ENCODE data around the gene NGEF.

NGEF gene

DNA sequence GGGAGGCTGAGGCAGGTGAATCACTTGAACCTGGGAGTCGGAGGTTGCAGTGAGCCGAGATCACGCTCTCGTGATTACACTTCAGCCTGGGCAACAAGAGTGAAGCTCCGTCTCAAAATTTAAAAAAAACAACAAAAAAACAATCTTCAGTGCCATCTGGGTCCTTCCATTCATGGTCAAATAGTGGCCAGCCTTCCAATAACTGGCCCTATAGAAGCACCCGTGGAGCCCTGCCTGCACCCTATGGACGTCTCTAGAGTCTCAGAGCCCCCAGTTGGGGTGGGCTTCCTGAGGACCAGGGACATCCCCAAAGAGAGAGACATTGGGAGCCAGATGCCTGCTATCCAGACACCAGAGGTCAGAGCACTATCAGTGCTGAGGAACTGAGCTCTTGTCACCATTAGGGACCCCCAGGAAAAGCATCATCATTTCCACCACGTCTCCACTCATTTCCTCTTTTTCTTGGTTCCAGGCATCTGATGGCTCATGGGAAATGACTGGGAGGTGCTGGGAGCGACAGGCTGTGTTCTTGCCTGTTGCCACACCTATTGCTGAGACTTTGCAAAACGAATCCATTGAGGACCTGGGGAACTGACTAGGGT, 28.8 kb upstream of the NGEF start:
- DNase-seq: no peak

DNA sequence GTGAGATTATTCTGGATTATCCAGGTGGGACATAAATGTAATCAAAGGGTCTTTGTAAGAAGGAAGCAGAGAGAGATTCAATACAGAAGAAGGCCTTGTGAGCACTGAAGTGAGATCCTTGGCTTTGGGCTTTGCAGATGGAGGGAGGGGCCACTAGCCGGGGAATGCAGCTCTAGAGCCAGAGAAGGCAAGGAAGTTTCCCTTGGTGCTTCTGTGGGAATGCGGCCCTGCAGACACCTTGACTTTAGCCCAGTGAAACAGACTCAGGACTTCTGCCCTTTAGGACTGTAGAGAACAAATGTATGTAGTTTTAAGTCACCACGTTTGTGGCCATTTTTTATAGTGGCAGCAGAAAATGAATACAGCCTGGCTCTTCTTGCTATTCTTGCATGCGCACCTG, 27.5 kb upstream of the NGEF start:
- DNase-seq: no peak

DNA sequence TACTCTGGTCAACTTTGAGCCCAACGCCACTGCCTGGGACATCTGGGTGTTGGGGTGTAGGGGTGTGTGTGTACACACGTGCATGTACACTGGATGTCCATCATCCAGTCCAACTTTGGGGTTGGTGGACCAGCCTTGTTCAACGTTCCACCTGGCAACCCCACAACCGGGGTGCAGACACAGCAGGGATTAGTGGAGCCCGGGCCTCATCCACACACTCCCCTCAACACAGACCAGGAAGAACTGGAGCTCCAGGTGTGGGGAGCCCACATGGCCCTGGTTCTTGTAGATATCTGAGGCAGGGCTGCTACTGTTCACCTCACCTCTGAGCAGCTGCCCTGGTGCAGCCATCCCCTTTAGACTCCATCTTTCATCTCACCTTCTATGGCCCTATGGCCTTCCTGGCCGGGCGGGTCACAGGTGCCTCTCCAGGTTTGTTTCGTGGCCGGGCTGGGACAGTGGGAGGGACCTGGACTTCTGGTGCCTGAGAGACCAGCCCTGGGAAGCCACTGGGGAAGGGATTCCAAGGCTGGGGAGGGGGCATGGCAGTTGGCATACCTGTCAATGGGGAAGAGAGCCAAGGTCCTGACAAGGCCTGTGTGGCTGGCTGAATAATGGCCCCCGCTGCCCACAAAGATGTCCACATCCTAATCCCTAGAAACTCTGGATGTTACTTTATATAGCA, 26.9 kb upstream of the NGEF start:
- no peak for DNase-seq

DNA sequence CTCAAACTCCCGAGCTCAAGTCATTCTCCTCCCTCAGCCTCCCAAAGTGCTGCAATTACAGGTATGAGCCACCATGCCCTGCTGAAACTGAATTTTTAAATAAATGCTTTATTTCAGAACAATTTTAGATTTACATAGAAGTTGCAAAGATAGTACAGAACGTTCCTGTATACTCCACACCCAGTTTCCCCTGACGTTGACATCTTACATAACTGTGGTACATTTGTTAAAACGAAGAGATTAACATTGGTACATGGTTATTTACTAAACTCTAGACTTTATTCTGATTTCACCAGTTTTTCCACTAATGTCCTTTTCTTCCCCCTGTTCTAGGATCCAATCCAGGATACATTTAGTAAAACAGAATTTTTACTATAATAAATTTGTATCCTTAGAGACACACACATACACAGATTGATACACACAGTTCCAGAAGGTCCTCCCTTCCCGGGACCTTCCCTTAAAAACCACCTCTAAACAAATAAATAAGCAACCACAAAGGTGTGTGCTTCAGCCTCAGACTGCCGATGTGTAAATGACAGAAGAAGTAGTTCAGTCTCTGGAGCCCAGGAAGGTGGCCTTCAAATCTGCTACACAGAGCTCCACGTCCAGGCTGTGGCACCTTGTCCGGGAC, 26.3 kb upstream of the NGEF start:
- no peak for DNase-seq

DNA sequence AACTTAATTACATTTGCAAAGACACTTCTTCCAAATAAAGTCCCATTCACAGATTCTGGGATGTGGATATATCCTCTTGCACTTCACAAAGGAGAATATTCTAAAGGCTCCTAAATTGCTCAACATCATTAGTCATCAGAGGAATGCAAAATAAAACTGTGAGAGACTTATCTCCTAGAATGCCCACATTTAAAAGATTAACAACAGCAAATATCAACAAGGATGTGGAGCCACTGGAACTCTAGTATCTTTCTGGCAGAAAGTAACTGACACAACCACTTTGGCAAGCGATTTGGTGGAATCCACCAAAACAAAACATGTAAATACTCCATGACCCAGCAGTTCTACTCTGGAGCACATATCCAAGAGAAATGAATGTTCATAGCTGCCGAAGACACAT, 24.0 kb upstream of the NGEF start:
- no peak for DNase-seq

DNA sequence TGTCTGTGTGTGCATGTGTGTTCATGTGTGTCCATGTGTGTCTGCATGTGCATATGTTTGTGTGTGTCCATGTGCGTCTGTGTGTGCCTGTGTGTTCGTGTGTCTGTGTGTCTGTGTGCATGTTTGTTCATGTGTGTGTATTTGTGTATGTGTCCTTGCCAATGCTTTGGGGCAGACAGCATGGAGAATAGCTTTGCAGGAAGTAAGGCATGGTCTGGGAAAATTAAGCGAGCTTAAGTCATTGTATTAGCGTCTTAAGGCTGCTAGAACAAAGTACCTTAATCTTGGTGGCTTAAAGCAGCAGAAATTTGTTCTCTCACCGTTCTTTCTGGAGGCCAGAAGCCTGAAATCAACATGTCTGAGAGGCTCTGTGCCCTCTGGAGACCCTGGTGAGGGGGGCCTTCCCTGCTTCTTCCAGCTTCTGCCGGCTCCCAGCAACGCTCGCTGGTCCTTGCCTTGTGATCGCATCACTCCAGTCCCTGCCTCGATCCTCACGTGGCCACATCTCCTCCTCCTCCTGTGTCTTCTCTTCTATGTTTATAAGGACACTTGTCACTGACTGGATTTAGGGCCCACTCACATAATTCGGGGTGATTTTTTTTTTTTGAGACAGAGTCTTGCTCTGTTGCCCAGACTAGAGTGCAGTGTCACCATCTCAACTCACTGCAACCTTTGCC, 23.2 kb upstream of the NGEF start:
- no peak for DNase-seq

DNA sequence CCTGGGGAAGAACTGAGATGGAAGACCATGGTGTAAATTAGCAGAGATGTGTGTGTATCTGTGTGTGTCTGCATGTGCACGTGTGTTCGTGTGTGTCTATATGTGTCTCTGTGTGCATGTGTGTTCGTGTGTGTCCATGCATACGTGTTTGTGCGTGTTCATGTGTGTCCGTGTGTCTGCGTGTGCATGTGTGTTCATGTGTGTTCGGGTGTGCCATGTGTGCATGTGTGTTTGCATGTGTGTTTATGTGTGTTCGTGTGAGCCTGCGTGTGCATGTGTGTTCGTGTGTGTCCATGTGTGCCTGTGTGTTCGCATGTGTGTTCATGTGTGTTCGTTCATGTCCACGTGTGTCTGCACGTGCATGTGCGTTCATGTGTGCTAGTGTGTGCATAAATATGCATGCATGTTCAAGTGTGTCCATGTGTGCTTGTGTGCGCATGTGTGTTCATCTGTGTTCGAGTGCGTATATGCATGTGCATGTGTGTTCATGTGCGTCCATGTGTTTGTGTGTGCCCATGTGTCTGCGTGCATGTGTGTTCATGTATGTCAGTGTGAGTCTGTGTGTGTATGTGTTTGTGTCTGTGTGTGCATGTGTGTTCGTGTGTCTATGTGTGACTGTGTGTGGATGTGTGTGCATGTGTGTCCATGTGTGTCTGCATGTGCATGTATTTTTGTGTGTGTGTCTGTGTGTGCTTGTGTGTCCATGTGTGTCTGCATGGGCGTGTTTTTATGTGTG, 22.5 kb upstream of the NGEF start:
- DNase-seq: no peak

DNA sequence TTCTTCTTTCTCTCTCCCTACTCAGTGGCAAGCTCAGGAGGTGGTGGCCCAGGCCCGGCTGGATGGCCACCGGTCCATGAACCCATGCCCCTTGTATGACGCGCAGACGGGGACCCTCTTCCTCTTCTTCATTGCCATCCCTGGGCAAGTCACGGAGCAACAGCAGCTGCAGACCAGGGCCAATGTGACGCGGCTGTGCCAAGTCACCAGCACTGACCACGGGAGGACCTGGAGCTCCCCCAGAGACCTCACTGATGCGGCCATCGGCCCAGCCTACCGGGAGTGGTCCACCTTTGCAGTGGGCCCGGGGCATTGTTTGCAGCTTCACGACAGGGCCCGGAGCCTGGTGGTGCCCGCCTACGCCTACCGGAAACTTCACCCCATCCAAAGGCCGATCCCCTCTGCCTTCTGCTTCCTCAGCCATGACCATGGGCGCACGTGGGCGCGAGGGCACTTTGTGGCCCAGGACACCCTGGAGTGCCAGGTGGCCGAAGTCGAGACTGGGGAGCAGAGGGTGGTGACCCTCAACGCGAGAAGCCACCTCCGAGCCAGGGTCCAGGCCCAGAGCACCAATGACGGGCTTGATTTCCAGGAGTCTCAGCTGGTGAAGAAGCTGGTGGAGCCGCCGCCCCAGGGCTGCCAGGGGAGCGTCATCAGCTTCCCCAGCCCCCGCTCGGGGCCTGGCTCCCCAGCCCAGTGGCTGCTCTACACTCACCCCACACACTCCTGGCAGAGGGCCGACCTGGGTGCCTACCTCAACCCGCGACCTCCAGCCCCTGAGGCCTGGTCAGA, 21.2 kb upstream of the NGEF start:
- DNase-seq: no peak

DNA sequence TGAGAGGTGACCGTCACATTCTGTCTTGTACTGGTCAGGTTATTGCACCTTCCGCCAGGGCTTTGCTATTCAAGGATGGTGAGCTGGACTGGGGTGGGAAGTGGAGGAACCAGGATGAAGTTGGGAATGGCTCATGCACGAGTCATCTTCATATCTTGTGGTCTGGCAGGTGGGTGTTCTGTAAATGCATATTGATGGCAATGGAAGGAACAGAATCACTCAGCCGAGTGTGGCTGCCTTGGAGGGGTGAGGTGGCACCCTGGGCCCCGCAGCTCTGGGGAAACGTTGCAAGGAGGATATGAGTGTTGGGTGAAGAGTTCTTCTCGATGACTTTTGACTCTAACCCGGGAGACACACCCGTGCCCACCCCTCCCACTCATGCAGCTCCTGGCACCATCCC, 20.6 kb upstream of the NGEF start:
- DNase-seq: no peak

DNA sequence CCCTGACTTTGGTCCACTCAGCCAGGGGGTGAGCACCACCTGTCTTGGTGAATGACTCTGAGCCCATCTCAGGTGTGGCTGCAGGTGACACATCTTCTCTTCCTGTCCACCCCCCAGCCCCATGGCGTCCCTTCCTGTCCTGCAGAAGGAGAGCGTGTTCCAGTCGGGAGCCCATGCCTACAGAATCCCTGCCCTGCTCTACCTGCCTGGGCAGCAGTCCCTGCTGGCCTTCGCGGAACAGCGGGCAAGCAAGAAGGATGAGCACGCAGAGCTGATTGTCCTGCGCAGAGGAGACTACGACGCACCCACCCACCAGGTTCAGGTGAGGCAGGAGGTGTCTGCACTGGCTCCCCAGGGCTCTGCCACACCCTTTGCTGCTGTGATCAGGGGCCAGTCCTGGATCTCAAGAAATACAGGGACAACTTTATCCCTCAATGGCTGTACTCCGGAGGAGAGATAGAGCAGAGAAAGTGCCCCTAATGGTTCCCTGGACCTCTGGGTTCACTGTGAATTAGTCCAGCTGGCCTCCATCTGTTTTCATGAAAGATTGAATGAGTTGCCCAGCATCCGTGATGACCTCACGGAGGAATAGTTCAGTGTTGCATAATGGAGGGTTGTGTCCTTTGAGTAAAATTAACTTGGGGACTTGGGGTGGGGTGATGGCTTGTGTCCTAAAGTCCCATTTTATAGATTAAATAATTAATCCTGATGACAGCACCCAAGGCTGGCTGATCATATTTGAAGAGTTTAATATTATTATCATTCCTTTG, 19.7 kb upstream of the NGEF start, which contains the start of gene NEU2:
Gene NEU2, plus strand, starts transcription at position 122 of the 770 bp plus-strand sequence. Its CDS starts 0 bp downstream, at position 122.
- no peak for DNase-seq

DNA sequence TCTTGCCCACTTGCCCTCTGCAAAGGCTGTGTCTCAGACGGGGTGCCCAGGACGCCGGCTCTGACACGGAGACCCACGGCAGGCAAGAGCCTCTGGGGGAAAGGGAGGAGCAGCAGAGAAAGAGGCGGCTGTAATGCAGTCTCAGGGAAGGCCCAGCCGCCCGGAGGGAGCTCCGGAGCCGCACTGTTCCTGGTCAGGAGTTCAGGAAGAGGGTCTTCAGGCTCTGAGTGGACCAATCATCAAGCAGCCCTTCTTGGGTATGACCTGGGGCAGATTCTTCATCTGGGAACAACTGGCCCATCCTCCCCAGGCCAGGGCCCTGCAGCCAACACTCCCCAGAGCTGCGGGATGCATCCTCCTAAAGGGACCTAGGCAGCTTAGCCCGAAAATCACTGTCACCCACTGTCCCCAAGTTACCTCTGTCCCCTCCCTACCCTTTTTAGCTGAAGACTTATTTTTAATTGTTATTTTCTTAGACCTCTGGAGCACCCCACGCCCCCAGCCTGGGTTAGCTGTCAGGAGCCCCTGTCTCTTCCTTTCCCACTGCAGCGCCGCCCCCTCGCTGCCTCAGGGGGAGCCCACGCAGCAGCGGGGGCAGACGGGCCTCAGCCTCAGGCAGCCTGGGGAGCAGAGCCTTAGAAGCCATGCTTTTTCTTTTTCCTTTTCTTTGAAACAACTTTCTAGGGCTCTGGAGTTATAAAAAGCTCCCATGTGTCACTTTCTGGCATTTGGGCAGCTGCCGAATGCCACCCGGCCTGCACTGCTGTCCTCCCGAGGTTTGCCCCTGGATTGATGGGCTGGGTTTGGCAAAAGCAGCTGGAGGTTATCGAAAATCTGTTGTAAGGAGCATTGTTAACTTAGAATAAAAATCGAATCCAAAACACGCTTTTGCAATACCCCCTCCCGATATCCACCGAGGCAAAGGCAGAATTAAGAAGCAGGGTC, 18.8 kb upstream of the NGEF start:
- no peak for DNase-seq

DNA sequence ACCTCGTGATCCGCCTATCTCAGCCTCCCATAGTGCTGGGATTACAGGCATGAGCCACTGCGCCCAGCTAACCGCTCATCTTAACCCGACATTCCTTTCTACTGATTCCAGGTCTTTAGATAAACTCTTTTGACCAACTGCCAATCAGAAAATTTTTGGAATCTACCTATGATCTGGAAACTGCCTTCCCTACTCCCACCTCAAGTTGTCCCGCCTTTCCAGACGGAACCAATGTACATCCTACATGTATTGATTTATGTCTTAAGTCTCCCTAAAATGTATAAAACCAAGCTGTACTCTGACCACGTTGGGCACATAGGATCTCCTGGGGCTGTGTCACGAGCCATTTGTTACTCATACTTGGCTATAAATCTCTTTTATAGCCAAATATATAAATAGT, 16.3 kb upstream of the NGEF start:
- DNase-seq: no peak

DNA sequence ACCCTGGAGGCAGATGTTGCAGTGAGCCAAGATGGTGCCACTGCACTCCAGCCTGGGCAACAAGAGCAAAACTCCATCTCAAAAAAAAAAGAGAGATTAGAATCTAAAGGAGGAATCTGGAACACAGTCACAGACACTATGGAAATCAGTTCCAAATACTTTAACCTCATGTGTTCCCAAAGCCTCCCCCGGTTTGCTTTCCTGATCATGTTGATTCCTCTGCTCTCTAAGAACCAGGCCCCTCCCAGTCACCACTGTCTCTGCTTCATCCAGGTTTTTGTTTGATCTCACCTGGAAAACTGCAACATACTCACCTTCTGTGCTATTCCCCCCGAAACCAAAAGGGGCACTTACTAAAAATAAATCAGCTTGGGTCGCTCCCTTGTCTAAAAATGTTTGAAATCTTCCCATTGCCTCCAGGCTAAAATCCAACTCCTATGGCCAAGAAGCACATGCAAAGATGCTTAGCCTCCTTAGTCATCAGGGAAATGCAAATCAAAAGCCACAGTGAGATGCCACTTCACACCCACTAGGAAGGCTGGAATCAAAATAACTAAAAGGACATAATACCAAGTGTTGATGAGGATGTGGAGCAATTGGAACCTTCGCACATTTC, 13.2 kb upstream of the NGEF start:
- no peak for DNase-seq

DNA sequence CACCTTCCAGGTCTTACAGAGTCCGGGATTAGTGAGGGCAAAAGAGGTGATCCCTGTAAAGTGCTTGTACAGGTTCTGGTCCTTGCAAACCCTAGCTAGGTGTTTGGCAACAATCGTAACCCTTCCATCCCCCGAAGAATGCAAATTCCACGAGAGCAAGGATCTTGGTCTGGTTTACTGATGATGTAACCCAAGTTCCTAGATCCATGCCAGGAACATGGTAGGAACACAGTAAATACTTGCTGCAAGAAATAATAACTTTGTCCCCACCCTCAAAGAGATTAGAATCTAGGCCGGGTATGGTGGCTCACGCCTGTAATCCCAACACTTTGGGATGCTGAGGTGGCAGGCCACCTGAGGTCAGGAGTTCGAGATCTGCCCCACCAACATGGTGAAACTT, 12.7 kb upstream of the NGEF start:
- no peak for DNase-seq

DNA sequence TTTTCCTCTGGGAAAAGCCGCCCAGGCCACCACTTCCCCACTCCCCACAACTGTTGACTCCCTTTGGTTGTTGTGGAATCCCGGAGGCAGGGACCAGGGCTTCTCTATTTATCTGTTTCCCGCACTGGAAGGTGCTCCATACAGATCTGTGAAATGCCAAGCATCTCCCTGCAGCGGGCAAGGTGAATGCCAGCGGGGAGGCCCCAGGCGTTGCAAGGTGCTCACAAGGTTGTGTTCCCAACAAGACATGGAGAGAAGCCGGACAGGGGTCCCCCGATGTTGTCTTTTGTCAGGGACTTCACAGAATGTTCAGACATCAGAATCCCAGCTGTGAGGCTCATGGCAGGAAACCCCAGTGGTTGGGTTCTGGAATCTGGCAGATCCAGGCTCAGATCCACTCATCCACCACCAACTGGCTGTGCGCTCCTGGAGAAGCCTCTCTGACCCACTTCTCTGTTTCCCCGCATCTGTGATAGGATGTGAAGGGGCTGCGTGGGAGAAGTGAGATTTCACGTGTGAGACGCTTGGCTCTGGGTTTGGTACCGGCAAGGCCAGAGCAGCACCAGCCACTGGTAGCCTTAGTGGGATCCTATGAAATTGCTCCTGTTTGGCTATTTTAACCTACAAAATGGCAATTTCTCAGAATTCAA, 10.8 kb upstream of the NGEF start:
- no peak for DNase-seq

DNA sequence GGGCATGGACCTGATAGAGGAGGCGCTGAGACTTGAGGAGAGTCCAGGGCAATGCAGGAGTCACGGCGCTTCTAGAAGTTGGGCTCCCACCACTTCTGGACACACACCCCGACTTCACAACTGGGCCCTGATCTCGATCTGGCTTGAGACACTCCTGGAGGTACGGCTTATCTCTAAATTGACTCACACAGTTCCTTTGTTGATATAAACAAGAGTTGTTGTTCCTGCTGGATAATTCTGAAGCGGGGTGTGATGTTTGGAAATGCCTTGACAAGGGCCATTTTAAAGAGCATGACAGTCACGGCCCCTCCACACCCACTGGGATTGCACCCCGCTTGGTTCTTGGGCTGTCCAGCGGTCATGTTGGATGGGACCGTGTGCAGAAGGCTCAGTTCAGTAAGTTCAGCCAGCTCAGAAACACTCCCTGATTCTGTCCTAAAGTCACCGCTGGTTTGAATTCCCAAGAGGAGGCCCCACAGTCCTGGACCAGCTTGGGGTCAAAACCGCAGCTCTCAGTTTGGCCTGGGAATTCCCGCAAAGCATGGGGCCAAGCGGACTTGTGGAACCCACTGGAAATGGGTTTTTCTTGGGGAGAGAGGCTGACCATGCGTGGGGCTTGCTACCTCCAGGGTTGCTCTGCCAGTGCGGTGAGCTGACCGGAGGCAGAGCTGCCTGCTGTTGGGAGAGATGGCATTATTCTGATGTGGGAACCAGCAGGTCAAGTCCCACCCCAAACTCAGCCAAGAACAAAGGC, 10.1 kb upstream of the NGEF start:
- no peak for DNase-seq

DNA sequence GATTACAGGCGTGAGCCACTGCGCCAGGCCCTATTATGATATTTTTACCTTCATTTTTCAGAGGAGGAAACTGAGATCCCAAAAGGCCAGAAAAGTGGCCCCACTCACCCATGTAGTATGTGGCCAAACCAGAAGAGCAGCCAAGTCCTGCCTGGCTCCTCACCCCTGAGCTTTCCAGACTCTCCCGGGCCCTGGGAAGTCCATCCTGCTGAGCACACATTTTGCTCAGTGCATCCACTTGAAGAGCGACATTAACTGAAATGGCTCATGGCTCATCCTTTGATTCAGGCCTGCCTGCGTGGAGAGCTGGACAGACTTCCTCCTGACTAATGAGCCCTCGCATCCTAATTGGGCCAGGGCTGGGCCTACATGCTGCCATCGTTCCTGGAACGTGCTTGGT, 9.5 kb upstream of the NGEF start:
- DNase-seq: no peak

DNA sequence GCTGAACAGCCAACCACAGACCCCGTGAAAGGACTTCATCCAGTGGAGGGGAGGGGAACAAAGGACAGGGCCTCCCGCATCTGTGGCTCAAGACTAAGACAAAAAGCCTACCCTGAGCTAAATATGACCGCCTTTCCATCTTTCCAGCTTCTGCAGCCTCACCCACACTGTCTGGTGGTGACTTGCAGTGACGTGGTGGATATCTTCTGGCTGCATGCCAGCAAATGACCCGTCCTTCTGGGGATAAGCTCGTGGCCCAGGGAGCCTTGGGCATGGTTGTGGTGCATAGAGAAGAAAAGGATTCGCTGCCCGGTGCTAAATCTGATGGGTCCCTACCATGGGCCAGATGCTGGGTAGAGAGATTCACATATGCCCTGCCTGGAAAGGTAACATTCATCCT, 8.7 kb upstream of the NGEF start:
- no peak for DNase-seq

DNA sequence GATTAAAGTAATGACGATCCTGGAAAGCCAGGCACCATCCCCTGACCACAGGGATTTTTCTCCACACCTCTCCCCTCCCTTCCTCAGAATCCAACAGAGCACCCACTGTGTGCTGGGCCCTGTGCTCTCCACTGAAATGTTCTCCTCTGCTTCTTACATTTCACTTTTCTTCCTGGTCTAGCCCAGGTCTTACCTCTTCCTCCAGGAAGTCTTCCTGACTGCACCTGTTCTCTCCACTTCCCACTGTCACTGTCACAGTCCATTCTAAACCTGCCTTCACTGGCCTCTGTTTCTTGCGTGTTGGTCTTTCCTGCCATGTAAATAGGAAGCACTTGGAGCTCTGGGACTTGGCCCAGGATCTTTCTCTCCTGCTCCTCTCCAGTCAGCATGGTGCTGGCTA, 7.4 kb upstream of the NGEF start:
- no peak for DNase-seq
